SIG-M5 treated with dmso at 0.1 percent for 504 hours (cell line): ENCODE measurements around the gene OTUD4.

Experiments used
- DNase-seq: peaks from one replicate; lab custom pipeline; 2025; ENCODE audit not compliant: unreplicated experiment; lab: John Stamatoyannopoulos, UW

The OTUD4 gene

DNA sequence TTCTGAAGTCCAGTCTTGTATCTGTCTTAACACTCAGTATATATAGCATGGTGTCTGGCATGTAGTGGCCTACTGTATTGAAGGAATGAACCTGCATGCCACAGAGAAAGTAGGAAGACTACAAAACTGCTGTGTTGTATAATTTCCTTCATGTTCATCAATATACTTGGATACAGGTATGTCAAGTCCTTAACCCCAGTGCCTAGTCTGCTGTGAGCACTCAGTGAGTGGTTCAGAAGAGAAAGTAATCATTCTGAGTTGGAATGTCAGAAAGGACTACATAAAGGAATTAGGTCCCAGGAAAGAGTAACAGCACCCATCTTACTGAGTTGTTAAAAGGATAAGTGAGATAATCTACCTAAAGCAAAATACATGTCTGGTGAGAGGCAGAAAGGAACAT is 50.3 kb downstream of the OTUD4 start:
- no peak for DNase-seq

DNA sequence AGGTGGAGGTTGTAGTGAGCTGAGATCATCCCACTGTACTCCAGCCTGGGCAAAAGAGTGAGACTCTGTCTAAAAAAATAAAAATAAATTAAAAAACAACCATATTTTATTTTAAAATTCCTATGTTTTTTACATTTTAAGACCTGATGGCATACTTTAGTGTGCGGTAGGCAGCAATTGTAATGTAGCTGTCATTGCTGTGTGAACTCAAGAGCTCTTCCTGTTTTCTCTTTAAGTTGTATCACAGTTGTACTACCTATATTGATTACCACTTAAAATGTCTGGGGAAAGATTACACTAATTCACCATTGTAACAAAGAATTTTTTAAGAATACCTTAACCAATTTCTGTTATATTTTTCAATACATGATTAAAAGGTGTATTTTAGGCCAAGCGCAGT is 55.0 kb downstream of the OTUD4 start:
- no peak for DNase-seq

DNA sequence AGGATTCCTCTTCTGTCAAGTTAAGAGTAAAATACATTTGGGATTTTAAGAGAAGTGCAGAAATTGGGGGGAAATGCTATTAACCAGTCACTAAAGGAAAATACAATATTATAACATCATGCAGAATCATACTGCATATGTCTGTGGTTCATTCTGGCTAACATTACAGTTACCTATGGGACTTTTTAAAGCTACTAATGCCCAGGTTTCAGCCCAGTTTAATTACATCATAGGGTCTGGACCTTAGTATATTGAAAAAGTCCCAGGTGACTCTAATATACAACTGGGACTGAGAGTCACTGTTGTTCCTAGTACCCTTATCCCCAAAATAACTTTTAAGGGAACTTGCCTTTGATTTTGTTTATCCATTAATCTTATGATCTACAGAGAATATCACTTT is 72.3 kb downstream of the OTUD4 start:
- DNase-seq: no peak

DNA sequence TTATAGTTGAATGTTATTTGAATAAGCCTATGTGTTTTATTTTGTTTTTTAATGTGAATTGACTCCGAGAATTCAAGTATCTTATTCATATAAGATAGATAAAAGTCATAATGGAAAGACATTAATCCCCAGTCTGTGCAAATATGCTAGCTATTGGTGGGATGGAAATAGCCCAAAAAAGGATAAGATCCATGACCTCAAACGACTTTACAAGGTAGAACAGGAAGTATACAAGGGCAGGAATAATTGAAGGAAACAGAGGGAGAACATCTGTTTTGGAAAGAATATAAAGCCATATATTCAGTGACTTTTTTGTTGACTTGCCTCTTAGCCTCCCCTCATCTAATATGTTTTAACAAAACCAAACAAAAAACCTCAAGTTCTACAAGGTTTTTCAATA is 73.3 kb downstream of the OTUD4 start:
- no peak for DNase-seq

DNA sequence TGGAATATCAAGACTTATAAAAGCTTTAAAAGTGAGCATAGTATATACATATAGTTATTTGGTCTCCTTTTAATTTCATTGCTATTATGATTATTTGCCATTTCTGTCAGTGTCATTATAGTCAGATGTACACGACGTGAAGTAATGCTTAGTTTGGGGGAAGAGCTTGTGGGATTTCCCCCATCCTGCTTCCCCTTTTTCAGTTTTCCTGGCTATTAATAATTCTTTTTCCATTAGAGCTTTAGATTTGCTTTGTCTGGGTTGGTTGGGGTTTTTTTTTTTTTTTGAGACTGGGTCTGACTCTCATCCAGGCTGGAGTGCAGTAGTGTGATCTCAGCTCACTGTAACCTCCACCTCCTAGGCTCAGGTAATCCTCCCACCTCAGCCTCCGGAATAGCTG is 76.9 kb downstream of the OTUD4 start:
- DNase-seq: peak; percentile 30

DNA sequence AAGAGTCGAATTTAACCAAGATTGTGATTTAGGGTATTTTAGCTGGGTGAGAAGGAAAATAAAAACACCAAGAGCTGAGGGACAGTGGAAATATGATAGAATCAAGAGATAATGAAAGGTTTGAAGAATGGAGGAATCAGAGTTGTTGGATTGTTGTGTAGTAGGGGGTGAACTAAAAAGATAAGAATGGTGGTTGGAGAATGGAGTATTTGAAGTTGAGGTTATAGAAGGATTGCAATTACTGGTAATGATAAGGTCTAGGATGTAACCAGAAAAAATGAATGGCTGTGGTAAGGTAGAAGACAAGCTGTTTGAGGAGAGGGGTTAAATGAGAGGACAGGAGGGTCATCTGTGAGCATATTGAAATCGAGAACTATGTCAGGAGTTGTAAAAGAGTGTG is 77.8 kb downstream of the OTUD4 start:
- DNase-seq: no peak

DNA sequence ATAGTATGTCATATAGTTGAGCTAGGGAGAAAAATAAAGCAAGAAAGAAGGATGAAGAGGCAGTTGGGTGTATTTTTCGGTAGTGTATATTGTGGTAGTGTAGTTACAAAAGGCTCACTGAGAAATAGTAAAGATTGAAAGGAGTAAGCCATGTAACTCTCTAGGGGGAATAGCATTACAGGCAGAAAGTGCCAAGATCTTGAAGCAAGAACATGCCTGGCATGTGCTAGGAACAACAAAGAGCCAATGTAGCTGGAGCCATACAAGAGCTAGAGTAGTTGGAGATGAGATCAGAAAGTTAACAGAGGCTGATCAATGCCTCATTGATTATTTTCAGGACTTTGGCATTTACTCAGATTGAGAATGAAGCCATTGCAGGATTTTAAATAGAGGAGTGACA is 79.3 kb downstream of the OTUD4 start:
- no peak for DNase-seq

DNA sequence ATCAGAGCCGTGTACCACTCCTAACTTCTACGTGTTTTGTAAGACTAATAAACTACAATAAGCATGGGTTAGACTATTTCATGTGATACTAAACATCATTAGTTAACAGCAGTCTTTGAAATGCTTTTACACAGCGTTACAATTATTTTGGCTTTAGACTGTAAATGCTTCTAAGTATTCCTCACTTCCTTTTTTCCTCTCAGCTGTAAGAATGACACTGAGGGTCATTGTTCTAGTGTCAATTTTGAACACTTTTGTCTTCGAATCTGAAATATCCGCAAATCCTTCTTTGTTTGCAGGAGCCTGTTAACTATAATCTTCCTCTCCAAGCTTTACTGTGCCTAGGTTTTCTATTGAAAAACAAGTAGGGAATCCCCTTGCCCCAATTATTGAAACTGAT is 80.7 kb downstream of the OTUD4 start:
- peak; percentile 44 for DNase-seq

DNA sequence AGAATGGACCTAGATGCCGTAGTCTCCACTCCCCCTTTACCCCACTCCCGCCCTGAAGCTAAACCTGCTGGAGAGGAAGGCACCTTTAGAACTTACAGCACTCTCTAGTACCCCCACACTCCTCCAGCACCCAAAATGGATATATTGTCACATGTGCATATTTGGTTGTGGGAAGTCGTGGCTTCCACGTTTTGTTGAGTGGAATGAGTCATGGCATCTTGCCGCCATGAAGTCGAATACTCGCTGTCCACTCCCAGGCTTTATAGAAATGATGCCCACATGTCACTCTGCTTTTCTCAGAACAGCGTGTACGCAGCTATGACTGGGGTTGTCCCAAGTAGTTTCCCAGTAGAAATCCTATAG is 81.7 kb downstream of the OTUD4 start:
- DNase-seq: peak; percentile 52

DNA sequence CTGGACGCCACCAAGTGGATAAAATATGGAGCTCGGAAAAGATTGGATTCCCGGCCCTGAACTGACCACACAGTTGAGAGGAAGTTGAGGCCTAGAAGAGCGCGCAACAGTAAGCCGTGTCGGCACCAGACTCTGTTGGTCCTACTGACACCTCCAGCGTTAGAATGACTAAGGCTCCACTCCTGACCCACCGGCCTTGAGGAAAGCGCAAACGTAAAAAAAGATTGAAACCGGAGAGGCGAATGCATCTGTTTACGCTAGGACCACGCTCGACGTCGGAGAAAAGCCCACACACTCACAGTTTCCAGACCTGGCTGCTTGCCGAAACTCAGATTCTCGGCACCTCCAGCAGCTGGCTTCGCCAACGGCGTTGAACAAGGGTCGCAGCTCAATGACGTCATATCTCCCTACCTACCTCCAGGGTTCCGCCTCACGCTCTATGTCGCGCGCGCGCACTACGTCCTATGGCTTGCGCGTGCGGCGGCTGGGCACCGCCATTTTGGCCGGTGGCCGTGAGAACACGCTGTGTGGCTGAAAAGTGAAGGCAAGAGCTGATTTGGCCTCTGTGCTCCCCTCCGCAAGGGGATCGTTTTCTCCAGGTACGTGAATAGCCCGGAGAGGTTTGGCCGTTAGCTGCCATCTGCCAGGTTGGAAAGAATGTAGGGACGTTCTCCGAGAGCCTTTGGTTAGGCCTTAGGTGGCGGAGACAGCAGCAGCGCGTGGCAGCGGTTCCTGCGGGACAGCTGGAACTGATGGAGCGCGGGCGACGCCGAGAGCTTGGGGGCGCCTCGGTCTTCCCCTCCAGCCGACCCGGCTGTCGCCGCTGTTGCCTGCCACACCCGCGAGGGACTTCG is 82.3 kb downstream of the OTUD4 start, which contains the start of the genes ABCE1 and ANAPC10:
ABCE1 (plus strand) TSS at position 491 of the 854 bp plus-strand sequence. CDS start 6,102 bp downstream, outside the sequence.
ANAPC10 (minus strand) TSS at position 376 of the 854 bp plus-strand sequence. CDS start 2,097 bp downstream, outside the sequence.
- DNase-seq: peak; percentile 96

DNA sequence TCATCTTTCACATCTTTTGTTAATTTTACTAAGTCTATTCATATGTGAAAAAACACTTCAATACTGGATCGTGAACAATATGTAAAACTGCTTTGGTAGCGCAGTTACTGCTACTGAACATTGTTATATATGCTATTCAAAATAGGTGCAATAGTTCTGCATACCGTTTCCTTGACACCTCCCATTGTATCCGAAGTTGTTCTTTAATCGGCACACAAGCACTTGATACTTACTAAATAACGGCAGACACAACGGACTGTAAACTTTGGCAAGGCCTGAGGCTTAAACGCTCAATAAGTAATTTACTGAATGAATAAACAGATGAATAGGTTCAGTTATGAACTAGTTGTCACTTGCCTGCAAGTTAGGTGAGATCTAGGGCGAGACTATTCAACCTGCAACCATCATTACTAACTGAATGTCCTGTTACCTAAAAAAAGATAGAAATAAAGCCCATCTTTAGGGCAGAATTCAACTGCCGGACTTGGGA is 83.0 kb downstream of the OTUD4 start:
- DNase-seq: no peak

DNA sequence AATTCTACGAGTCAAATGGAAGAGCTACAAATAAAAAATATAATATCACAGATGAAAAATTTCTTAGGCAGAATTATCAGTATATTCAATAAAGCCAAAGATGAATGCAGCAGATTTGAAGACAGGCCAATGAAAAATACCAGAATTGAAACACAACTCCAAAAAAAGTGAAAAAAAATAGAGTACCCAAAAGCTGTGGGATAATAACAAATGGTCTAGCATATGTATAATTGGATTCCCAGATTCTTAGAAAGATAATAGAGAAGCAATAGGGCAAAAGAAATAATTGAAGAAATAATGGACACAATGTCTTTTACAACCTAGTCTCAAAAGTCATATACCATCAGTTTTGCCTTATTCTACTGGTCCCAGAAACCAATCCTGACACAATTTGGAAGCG is 86.8 kb downstream of the OTUD4 start:
- DNase-seq: no peak

DNA sequence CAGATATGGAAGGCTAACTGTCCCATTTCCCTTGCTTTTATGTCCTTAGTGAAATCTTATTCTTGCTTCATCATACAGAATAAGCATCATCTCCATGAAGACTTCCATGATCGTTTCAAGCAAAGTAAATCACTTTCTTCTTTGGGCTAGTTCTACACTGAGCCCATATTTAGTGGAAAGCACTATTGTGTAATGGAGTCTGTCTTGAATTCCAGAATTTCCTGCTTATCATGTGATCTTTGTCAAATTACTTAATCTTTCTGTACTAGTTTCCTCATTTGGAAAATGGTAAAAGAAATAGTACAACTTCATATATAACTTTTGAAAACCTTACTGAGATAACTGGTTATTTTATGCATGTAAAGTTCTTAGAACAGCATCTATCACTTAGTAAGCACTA is 90.0 kb downstream of the OTUD4 start:
- DNase-seq: no peak

DNA sequence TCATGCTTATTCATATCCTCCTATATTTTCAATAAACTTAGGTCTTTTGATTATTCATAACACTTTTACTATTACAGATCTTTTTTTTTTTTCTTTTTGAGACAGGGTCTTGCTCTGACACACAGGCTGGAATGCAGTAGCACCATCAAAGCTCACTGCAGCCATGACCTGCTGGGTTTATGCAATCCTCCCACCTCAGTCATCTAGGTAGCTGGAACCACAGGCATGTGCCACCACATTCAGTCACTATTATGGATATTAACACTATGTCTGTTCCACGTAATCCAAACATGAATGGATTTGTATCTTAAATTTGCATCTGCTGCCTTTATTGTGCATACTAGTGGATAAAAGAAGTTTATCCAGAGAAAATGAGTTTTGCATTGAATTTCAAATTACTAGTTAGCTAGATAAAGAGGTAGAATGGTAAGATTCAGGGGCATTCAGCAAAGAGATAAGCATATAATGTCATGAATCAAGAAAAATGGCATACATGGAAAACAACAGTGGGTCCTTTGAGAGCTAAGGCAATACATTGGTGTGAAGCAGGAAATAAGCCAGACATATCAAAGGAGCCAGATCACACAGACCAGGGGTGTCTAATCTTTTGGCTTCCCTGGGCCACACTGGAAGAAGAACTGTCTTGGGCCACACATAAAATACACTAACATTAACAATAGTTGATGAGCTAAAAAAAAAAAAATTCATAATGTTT is 96.3 kb downstream of the OTUD4 start:
- no peak for DNase-seq
